Thyroid gland (tissue), 4 donors: ENCODE data around the gene SHH. TPM values are rescaled to one million over a fixed set of nuclear protein-coding genes. Genes with fewer than 3 reads are reported as not detected.

ENCODE experiments used
- DNase-seq, 2 donors: peaks; one replicate each; pipeline ENCODE4 v3.0.0-alpha.2; 2019
- H3K27ac ChIP-seq, 3 donors: fragments of 200-600 bp; sonication (generic); 1 replicate in 2 of 3; 2 replicates in 1 of 3; pipeline ENCODE4 v1.5.1; 2016 to 2019; ENCODE audit warnings: mild to moderate bottlenecking in 1 of 3, moderate library complexity in 1 of 3
- H3K27me3 ChIP-seq: fragments of 200-600 bp; sonication (generic); one replicate; pipeline ENCODE4 v1.5.1; 2019
- H3K36me3 ChIP-seq, 2 donors: fragments of 200-600 bp; sonication (generic); one replicate each; pipeline ENCODE4 v1.5.1; 2016 to 2019
- H3K4me1 ChIP-seq, 2 donors: fragments of 200-600 bp; sonication (generic); one replicate each; pipeline ENCODE4 v1.5.1; 2017 to 2019
- H3K4me3 ChIP-seq, 3 donors: fragments of 200-600 bp; sonication (generic); replicated peaks in 1 of 3; 1 replicate in 2 of 3; 2 replicates in 1 of 3; pipeline ENCODE4 v1.5.1; 2016; ENCODE audit warnings: mild to moderate bottlenecking in 1 of 3
- H3K9me3 ChIP-seq: fragments of 200-600 bp; sonication (generic); one replicate; pipeline ENCODE4 v1.5.1; 2017
- POLR2A ChIP-seq, 2 donors: fragments of 450-650 bp; IDR thresholded peaks; one replicate each; pipeline ENCODE4 v1.6.1; 2017; ENCODE audit warnings: antibody characterized with exemption in 2 of 2, mild to moderate bottlenecking in 2 of 2, moderate library complexity in 1 of 2
- WGBS, 2 donors: methylation state at CpG; one replicate each; pipeline ENCODE4 v1.1.5; 2017; 5-methylcytosine and 5-hydroxymethylcytosine counted together
- intact Hi-C: fragments of 100-400 bp; cut with DNase I; formaldehyde crosslinking; loops from one replicate; pipeline ENCODE4 v1.15.1; 2023
- total RNA-seq, 4 donors: library from RNA; depleted of rRNA; stranded (reverse); fragments of >200 nt; gene quantifications; one replicate each; pipeline ENCODE4 v1.2.3, GENCODE V29; 2016
- TF ChIP-seq, protein P1 (sequence below), 6 experiments: fragments of 200-600 bp in 3 of 6; fragments of 450-650 bp in 3 of 6; sonication (generic) in 3 of 6; IDR thresholded peaks; one replicate each; pipeline ENCODE4 v1.5.1; 2016 to 2019; ENCODE audit warnings: antibody characterized with exemption in 6 of 6, mild to moderate bottlenecking in 2 of 6, inconsistent platforms in 1 of 6, moderate library complexity in 1 of 6

SHH gene
- total RNA-seq, 4 donors from 2014 or later: not detected

DNA sequence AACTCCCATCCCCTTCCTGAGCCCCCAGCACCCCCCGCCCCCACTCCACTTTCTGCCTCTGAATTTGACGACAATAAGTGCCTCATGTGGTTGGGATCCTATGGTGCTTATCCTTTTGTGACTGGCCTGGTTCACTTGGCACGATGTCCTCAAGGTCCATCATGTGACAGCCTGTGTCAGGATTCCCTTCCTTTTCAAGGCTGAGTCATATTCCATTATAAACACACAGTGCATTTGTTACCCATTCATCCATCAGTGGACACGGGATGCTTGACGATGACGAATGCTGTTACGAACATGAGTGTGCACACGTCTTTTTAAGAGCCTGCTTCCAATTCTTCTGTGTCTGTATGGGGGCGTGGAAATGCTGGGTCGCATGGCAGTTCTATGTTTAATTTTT lies 26.7 kb downstream of the SHH start:
- intact Hi-C loops: no loop called here
- no peaks in the 10 kb centered on the region for H3K27me3 ChIP-seq
- 94% methylated on average over 10 of the region's 10 CpGs for WGBS, 2 donors
- H3K36me3 ChIP-seq: peaks cover 0 to 5% of the 10 kb centered on the region in 2 donors
- H3K4me3 ChIP-seq: no peak overlapping the region
- no peak for TF ChIP-seq POLR2A (IDR thresholded peaks at IDR 0.05)
- TF ChIP-seq, protein P1, sequence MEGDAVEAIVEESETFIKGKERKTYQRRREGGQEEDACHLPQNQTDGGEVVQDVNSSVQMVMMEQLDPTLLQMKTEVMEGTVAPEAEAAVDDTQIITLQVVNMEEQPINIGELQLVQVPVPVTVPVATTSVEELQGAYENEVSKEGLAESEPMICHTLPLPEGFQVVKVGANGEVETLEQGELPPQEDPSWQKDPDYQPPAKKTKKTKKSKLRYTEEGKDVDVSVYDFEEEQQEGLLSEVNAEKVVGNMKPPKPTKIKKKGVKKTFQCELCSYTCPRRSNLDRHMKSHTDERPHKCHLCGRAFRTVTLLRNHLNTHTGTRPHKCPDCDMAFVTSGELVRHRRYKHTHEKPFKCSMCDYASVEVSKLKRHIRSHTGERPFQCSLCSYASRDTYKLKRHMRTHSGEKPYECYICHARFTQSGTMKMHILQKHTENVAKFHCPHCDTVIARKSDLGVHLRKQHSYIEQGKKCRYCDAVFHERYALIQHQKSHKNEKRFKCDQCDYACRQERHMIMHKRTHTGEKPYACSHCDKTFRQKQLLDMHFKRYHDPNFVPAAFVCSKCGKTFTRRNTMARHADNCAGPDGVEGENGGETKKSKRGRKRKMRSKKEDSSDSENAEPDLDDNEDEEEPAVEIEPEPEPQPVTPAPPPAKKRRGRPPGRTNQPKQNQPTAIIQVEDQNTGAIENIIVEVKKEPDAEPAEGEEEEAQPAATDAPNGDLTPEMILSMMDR (IDR thresholded peaks at IDR 0.05): no peak
- peaks cover 0 to 12% of the 10 kb centered on the region in 2 donors for H3K4me1 ChIP-seq
- H3K27ac ChIP-seq: no peak overlapping the region
- no peak for DNase-seq
- no peaks in the 10 kb centered on the region for H3K9me3 ChIP-seq

DNA sequence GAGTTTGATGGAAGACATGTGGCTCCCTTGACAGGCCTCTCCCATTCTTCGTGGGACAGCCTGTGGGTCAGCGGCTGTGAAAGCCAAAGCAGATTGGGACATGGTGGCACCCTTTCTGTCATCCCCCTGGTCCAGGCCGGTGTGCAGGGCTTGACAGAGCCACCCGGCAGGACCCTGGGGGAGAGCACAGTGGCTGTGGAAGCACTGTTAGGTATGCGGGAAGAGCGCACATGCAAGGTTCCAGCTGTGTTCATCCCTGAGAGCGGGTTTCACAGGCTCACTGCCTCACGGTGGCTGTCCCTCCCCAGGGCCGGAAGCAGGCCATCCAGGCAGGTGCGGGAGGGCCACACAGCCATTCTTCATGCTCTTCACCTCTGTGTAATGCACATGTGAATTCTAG lies 29.8 kb downstream of the SHH start:
- 95 to 96% methylated on average over 9 to 10 of the region's 10 CpGs for WGBS, 2 donors
- Histone ChIP-seq H3K27ac (no peak overlapping the region), H3K4me3 (no peak overlapping the region), H3K36me3 (peaks cover 6 to 11% of the 10 kb centered on the region in 2 donors), H3K27me3 (no peaks in the 10 kb centered on the region), H3K9me3 (no peaks in the 10 kb centered on the region), H3K4me1 (peaks cover 0 to 8% of the 10 kb centered on the region in 2 donors)
- intact Hi-C loops: no loop called here
- TF ChIP-seq POLR2A (IDR thresholded peaks at IDR 0.05): no peak
- TF ChIP-seq, protein P1 (IDR thresholded peaks at IDR 0.05): no peak
- no peak for DNase-seq

DNA sequence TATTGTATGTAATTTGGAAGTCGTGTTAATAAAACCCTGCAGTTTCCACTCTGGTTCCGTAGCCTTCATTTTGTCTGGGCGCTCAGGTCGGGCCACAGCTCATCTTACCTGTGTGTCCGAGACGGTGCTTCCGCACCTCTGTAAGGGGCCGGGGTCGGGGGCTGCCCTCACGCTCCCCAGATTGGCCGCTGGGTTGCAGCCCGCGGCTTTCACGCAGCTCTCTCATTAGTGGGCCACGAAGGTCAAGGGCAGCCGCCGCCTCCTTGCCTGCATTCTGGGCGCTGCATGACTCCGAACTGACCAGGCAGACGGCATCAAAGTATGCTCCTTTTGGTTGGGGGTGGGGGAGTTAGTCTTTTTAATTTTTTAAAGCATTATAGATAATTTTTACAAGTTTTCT lies 30.8 kb downstream of the SHH start:
- H3K4me1 ChIP-seq: no peaks in the 10 kb centered on the region
- H3K36me3 ChIP-seq: peaks cover 8 to 16% of the 10 kb centered on the region in 2 donors
- no peak for TF ChIP-seq POLR2A (IDR thresholded peaks at IDR 0.05)
- TF ChIP-seq, protein P1 (IDR thresholded peaks at IDR 0.05): no peak
- no peak overlapping the region for H3K4me3 ChIP-seq
- intact Hi-C loops: no loop called here
- 93 to 94% methylated on average over 20 of the region's 20 CpGs for WGBS, 2 donors
- H3K27me3 ChIP-seq: no peaks in the 10 kb centered on the region
- no peaks in the 10 kb centered on the region for H3K9me3 ChIP-seq
- no peak for DNase-seq
- no peak overlapping the region for H3K27ac ChIP-seq

DNA sequence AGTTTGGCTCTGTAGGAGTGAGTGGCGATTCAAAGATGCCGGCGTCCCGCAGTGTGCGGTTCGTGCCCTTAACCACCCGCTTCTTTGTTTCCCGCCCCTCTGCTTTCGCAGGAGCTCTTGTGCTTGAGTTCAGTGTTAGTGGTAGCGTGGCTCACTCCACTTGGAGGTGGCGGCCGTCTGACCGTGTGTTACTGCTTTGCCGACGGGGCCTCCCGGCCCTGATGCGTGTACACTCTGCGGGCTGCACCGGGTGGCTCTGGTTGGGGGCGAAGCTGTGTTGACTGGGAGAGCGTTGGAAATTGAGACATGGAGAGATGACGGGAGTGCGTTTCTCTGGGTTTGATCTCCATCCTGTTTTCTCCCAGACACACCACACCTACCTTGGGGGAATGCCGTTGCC lies 31.4 kb downstream of the SHH start:
- no peak for DNase-seq
- no peak for TF ChIP-seq POLR2A (IDR thresholded peaks at IDR 0.05)
- TF ChIP-seq, protein P1 (IDR thresholded peaks at IDR 0.05): no peak
- no peak overlapping the region for H3K4me3 ChIP-seq
- 96% methylated on average over 24 of the region's 24 CpGs for WGBS, 2 donors
- no peaks in the 10 kb centered on the region for H3K4me1 ChIP-seq
- no peak overlapping the region for H3K27ac ChIP-seq
- H3K9me3 ChIP-seq: no peaks in the 10 kb centered on the region
- no peaks in the 10 kb centered on the region for H3K27me3 ChIP-seq
- H3K36me3 ChIP-seq: peaks cover 13 to 21% of the 10 kb centered on the region in 2 donors
- intact Hi-C loops: no loop called here

DNA sequence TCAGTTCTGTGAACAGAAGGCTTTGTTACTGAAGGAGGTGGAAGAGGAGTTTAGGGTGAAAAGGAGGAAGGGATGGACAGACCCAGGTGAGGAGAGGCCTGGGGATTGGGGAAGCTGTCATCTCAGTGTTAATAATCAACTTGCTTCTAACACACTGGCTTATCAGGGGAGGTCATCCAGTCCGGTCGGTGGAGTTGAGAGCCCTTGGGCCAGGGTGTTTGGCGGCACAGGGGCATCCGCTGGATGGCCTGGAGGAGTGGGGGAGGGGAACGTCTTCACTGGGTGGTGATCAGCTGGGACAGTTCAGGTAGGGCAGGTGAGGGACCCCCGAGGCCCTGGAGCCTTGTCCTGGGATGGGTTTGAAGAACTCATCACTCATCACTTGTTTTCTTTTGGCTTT lies 33.9 kb downstream of the SHH start:
- WGBS, 2 donors: 78 to 80% methylated on average over 6 of the region's 6 CpGs
- no peak overlapping the region for H3K4me3 ChIP-seq
- intact Hi-C loops: no loop called here
- H3K4me1 ChIP-seq: no peaks in the 10 kb centered on the region
- no peak overlapping the region for H3K27ac ChIP-seq
- H3K27me3 ChIP-seq: no peaks in the 10 kb centered on the region
- DNase-seq: no peak
- peaks cover 29 to 37% of the 10 kb centered on the region in 2 donors for H3K36me3 ChIP-seq
- TF ChIP-seq POLR2A (IDR thresholded peaks at IDR 0.05): no peak
- TF ChIP-seq, protein P1 (IDR thresholded peaks at IDR 0.05): no peak
- H3K9me3 ChIP-seq: no peaks in the 10 kb centered on the region
